GM12891 (cell line): Measurements from ENCODE around the gene ZCCHC8.
A peak's percentile ranks its signal among the peaks of the same experiment; 100 is the strongest.

Experiments used
- PAX5 ChIP-seq: IDR thresholded peaks from 2 replicates; pipeline ENCODE4 v1.6.1; 2011; ENCODE audit warnings: low read length, moderate library complexity, mild to moderate bottlenecking; ENCODE audit not compliant: insufficient read depth, severe bottlenecking
- POLR2A ChIP-seq: IDR thresholded peaks from 2 replicates; pipeline ENCODE4 v1.6.1; 2011; ENCODE audit warnings: low read depth, low read length, control low read depth
- POLR2AphosphoS5 ChIP-seq: IDR thresholded peaks from 2 replicates; pipeline ENCODE4 v1.6.1; 2011; ENCODE audit warnings: low read depth, low read length, control low read depth
- SPI1 ChIP-seq: IDR thresholded peaks from 2 replicates; pipeline ENCODE4 v1.6.1; 2011; ENCODE audit warnings: low read depth, low read length, control low read depth
- TAF1 ChIP-seq: IDR thresholded peaks from 2 replicates; pipeline ENCODE4 v1.6.1; 2011; ENCODE audit warnings: low read depth, low read length, control low read depth

DNA sequence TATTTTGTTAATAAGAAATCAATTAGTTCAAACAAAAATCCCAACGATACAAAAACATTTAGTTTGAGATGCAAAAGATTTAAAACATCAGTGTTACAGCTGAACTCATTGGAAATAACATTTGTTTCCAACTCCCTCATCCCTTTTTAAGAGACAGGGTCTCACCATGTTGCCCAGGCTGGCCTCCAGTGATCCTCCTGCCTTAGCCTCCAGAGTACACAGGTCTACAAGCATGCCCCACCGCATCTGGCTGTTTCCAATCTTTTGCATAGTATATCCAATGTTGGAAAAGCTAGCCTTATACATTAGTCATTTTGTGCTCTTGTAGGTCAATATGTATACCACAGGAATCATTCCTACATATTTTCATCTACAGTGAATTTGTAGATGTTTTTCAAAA is 14.5 kb upstream of the ZCCHC8 start:
- TF ChIP-seq POLR2A, result no peak; the same call in 1 of the 2 replicates
- TF ChIP-seq POLR2AphosphoS5, result peak; percentile 60; the same call in 1 of the 2 replicates
- TF ChIP-seq TAF1, result no peak
- TF ChIP-seq SPI1, result no peak
- TF ChIP-seq PAX5, result no peak
